Amniotic stem cell (primary cell): Measurements from ENCODE around the gene B3GAT1.

Experiments used
- DNase-seq: peaks from one replicate; lab custom pipeline; 2025; lab: John Stamatoyannopoulos, UW

B3GAT1 gene

GRCh38 chr11:134333312-134333711 is 78.7 kb downstream of the B3GAT1 start:
- no peak for DNase-seq

- DNase-seq = no peak
These were observed 79.3 kb downstream of the B3GAT1 start for GRCh38 chr11:134332782-134333181.

- DNase-seq = no peak
These were observed 79.8 kb downstream of the B3GAT1 start for GRCh38 chr11:134332189-134332631.

- DNase-seq = no peak
These were observed 80.5 kb downstream of the B3GAT1 start, which contains the start of gene GLB1L2 for GRCh38 chr11:134331354-134332188. TSS of gene GLB1L2 (plus strand) at chr11:134331988. CDS start at chr11:134332062, 74 bp downstream.

GRCh38 chr11:134330611-134331353 is 81.3 kb downstream of the B3GAT1 start:
- DNase-seq = no peak
